Nephron progenitor cell (in vitro differentiated cells): ENCODE data around the gene THEM4.
"Not testable (repeated sequence)": the region's sequence is repeated elsewhere in the genome, so short reads cannot be mapped to it uniquely, and the experiment has no call there.

Experiments used
- DNase-seq: peaks from one replicate; pipeline ENCODE4 v3.0.0; 2021
- H3K27ac Mint-ChIP-seq: 2 replicates; pipeline ENCODE4 v1.8.0; 2021; ENCODE audit warnings: mild to moderate bottlenecking, moderate library complexity, mixed read lengths
- H3K27me3 Mint-ChIP-seq: 2 replicates; pipeline ENCODE4 v1.8.0; 2021; ENCODE audit warnings: mild to moderate bottlenecking, low read depth, mixed read lengths; ENCODE audit not compliant: poor library complexity
- H3K36me3 Mint-ChIP-seq: 2 replicates; pipeline ENCODE4 v1.8.0; 2021; ENCODE audit warnings: low read depth, mixed read lengths
- H3K4me1 Mint-ChIP-seq: 2 replicates; pipeline ENCODE4 v1.8.0; 2021; ENCODE audit warnings: mixed read lengths
- H3K4me3 Mint-ChIP-seq: 2 replicates; pipeline ENCODE4 v1.8.0; 2021; ENCODE audit warnings: mild to moderate bottlenecking, moderate library complexity, mixed read lengths
- H3K9me3 Mint-ChIP-seq: 2 replicates; pipeline ENCODE4 v1.8.0; 2021; ENCODE audit warnings: mild to moderate bottlenecking, moderate library complexity, mixed read lengths
- TF ChIP-seq, protein P1 (sequence below): fragments of 200-600 bp; sonication (generic); IDR thresholded peaks from 2 replicates; pipeline ENCODE4 v1.5.0; 2021; ENCODE audit warnings: antibody characterized with exemption

Gene THEM4

DNA sequence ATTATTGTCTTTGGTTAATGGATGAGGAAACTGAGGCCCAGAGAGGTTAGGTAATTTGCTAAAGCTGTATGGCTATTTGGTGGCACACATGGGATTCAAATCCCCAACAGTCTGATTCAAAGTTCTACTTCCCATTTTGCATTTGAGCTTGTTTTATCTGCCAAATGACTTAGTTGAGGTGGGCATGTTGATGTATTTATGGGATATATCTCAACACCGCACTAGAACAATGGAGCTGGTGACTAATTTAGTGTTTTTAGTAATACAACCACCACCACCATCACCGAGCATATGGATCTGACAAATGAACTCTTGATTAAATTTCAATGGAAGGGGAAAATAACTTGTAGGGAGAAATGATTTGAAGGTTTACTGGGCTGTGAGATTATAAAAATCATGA is 26.8 kb downstream of the THEM4 start:
- no peak for DNase-seq
- Mint-ChIP-seq H3K9me3 (peaks cover 7% of the 10 kb centered on the region), H3K4me1 (no peaks in the 10 kb centered on the region), H3K27me3 (no peaks in the 10 kb centered on the region), H3K4me3 (no peak overlapping the region), H3K36me3 (peaks cover 49% of the 10 kb centered on the region), H3K27ac (no peak overlapping the region)
- TF ChIP-seq, protein P1, sequence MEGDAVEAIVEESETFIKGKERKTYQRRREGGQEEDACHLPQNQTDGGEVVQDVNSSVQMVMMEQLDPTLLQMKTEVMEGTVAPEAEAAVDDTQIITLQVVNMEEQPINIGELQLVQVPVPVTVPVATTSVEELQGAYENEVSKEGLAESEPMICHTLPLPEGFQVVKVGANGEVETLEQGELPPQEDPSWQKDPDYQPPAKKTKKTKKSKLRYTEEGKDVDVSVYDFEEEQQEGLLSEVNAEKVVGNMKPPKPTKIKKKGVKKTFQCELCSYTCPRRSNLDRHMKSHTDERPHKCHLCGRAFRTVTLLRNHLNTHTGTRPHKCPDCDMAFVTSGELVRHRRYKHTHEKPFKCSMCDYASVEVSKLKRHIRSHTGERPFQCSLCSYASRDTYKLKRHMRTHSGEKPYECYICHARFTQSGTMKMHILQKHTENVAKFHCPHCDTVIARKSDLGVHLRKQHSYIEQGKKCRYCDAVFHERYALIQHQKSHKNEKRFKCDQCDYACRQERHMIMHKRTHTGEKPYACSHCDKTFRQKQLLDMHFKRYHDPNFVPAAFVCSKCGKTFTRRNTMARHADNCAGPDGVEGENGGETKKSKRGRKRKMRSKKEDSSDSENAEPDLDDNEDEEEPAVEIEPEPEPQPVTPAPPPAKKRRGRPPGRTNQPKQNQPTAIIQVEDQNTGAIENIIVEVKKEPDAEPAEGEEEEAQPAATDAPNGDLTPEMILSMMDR, result no peak

DNA sequence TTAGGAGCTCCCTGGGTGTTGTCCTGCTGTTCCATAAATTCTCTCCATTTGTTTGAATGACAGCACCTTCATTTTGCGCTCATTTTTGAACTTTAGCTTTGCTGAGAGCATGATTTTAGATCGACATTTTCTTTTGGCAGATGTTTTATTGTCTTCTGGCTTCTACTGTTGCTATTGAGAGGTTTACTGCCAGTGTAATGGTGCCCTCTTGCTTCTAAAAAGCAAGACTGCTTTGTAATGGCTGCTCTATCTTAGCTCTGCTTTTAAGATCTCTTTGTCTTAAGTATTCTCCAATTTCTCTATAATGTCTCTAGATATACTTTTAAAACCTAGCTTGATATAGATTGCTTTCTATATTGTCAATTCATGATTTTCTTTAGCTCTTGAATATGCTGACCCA is 27.8 kb downstream of the THEM4 start:
- no peaks in the 10 kb centered on the region for H3K4me1 Mint-ChIP-seq
- no peaks in the 10 kb centered on the region for H3K27me3 Mint-ChIP-seq
- TF ChIP-seq, protein P1, result no peak
- H3K36me3 Mint-ChIP-seq, result peaks cover 39% of the 10 kb centered on the region
- DNase-seq, result no peak
- H3K27ac Mint-ChIP-seq, result no peak overlapping the region
- H3K9me3 Mint-ChIP-seq, result peaks cover under 1% of the 10 kb centered on the region
- no peak overlapping the region for H3K4me3 Mint-ChIP-seq

DNA sequence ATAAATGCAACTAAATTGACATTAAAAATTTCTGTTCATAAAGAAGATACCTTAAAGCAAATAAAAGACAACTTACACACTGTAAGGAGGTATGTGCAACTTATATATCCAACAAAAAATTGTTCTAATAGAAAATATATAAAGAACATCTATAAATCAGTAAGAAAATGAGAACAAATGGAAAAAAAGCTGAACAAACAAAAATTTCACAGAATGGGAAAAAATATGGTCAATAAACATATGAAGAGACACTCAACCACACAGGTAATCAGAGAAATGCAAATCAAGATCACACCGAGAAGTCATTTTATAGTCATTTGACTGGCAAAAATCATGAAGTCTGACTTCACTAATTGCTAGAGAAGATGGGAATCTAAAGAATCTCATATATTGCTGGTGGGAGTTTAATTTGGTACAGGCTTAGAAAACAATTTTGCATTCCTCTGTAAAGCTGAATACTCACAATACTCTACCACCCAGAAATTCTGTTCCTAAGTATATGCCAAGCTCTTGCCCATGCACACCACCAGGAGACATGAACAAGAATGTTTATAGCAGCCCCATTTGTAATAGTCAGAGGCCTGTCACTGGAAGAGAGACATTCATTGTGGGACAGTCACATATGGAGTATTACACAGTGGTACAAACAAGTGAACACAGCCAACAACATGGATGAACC is 33.8 kb downstream of the THEM4 start:
- no peaks in the 10 kb centered on the region for H3K27me3 Mint-ChIP-seq
- no peaks in the 10 kb centered on the region for H3K9me3 Mint-ChIP-seq
- no peak overlapping the region for H3K27ac Mint-ChIP-seq

DNA sequence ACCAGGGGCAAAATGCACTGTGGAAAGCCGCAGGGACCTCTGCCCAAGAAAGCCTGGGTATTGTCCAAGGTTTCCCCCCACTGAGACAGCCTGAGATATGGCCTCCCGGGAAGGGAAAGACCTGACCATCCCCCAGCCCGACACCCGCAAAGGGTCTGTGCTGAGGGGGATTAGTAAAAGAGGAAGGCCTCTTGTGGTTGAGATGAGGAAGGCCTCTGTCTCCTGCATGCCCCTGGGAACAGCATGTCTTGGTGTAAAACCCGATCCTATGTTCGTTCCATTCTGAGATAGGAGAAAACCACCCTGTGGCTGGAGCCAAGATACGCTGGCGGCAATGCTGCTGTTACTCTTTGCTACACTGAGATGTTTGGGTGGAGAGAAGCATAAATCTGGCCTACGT is 36.5 kb downstream of the THEM4 start:
- not testable (repeated sequence) for H3K27me3 Mint-ChIP-seq, H3K27ac Mint-ChIP-seq, H3K9me3 Mint-ChIP-seq, DNase-seq, H3K4me3 Mint-ChIP-seq, H3K4me1 Mint-ChIP-seq
- peaks cover 16% of the 10 kb centered on the region for H3K36me3 Mint-ChIP-seq

More for the DNA sequence above, 33.8 kb downstream of the THEM4 start:
- TF ChIP-seq, protein P1, result no peak
- Mint-ChIP-seq H3K4me1 (no peaks in the 10 kb centered on the region), H3K36me3 (peaks cover 29% of the 10 kb centered on the region), H3K4me3 (no peak overlapping the region)
- DNase-seq, result no peak

DNA sequence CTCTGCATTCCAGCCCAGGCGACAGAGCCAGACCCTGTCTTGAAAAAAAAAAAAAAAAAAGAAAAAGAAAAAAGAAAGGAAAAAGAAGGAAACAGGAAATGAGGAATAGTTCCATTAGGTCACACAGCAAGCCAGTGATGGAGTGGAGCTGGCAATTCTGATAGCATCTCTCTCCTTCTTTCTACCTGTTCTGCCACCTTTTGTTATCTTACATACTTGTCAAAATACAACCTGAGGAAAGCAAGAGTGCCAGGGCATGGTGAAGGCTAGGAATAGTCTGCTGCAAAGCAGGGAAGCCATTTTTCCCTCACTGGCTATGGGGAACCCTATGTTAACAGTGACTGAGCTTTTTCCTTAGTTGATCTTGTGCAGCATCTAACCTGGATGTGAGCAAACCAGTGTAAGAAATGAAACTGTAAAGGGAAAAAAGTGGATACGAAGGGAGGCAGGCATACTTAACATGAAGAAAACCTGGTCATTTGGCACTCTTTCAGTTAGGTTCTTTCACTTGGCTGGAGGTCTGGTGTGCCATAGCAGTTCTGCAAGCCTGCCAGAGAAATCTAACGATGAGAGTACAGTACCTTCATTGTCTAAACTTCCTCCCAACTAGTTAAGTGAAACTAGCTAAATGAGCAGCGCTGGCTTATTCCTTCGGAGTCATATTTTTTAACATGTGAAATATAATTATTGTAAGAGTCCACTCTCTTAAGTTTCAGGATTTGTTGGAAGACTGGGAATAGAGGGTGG is 37.9 kb downstream of the THEM4 start:
- H3K36me3 Mint-ChIP-seq, result peaks cover 16% of the 10 kb centered on the region
- H3K27ac Mint-ChIP-seq, result no peak overlapping the region
- no peaks in the 10 kb centered on the region for H3K9me3 Mint-ChIP-seq
- DNase-seq, result no peak
- no peaks in the 10 kb centered on the region for H3K4me1 Mint-ChIP-seq
- no peak overlapping the region for H3K4me3 Mint-ChIP-seq
- TF ChIP-seq, protein P1, result no peak
- H3K27me3 Mint-ChIP-seq, result peaks cover 3% of the 10 kb centered on the region

DNA sequence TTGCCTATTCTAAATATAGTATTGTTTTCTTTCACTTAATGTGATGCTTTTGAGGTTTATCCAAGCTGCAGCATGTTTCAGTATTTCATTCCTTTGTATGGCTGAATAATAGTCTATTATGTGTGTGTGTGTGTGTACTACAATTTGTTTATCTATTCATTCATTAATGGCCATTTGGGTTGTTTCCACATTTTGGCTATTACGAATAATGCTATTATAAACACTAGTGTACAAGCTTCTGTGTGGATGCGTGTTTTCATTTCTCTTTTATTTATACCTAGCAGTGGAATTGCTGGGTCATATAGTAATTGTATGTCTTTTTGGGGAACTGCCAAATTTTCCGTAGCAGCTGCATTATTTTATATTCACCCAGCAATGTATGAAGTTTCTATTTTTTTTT is 40.8 kb downstream of the THEM4 start:
- no peak overlapping the region for H3K4me3 Mint-ChIP-seq
- no peak overlapping the region for H3K27ac Mint-ChIP-seq
- DNase-seq, result no peak
- no peaks in the 10 kb centered on the region for H3K9me3 Mint-ChIP-seq
- peaks cover 6% of the 10 kb centered on the region for H3K36me3 Mint-ChIP-seq
- TF ChIP-seq, protein P1, result no peak
- H3K4me1 Mint-ChIP-seq, result no peaks in the 10 kb centered on the region
- H3K27me3 Mint-ChIP-seq, result peaks cover 7% of the 10 kb centered on the region
